LNCaP clone FGC (cell line): ENCODE measurements around the gene ARMC9.

ENCODE experiments used
- DNase-seq: peaks from one replicate; pipeline ENCODE4 v3.0.0-alpha.2; 2011; ENCODE audit warnings: low read depth
- H3K4me3 ChIP-seq: 2 replicates; pipeline ENCODE4 v1.5.1; 2011; ENCODE audit warnings: mild to moderate bottlenecking, low read depth, low read length, control low read depth
- TF ChIP-seq, protein P1 (sequence below): IDR thresholded peaks from 2 replicates; pipeline ENCODE4 v1.5.1; 2012; ENCODE audit warnings: mild to moderate bottlenecking; ENCODE audit not compliant: control insufficient read depth, insufficient read depth; ENCODE audit errors: extremely low read depth

Gene ARMC9

DNA sequence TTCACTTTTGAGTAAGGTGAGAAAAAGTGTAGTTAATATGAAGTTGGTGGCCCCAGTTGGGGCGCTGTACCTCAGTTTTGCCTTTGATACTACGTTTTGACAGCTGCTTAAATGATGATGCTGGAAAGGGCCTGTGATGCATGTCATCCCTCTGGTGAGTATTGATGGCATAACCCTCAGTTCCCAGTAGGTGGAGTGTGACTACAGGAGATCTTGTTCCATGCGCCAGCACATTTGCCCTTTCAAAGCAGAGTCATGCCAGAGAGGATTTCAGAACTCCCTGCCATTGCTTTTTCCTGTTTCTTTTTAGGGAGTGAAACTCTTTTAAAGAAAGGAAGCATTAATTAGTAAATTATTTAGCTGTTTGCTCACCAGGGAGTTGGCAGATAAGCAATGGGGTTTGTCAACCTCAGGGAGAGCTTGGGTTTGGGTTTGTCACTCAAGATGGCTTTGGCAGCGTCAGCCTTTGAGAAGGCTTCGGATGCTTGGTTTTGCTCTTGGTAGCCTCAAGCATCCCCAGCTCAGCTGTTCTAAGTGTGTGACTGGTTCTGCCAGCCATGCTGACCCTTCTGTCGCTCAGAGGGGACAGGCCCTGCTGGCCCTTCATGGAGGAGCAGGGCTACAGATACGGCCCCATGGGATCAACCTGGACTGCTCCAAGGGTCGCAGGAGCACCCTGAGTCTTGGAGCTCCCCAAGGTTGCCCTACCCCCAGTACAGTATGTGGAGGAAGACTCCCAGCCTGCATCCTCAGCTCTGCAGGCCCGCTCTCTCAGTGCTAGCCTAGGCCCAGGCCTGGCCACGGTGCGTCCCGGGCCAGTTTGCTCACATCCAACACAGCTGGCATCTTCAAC is 29.1 kb downstream of the ARMC9 start:
- no peak overlapping the region for H3K4me3 ChIP-seq
- TF ChIP-seq, protein P1, sequence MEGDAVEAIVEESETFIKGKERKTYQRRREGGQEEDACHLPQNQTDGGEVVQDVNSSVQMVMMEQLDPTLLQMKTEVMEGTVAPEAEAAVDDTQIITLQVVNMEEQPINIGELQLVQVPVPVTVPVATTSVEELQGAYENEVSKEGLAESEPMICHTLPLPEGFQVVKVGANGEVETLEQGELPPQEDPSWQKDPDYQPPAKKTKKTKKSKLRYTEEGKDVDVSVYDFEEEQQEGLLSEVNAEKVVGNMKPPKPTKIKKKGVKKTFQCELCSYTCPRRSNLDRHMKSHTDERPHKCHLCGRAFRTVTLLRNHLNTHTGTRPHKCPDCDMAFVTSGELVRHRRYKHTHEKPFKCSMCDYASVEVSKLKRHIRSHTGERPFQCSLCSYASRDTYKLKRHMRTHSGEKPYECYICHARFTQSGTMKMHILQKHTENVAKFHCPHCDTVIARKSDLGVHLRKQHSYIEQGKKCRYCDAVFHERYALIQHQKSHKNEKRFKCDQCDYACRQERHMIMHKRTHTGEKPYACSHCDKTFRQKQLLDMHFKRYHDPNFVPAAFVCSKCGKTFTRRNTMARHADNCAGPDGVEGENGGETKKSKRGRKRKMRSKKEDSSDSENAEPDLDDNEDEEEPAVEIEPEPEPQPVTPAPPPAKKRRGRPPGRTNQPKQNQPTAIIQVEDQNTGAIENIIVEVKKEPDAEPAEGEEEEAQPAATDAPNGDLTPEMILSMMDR = peak; percentile 90
- DNase-seq = no peak

DNA sequence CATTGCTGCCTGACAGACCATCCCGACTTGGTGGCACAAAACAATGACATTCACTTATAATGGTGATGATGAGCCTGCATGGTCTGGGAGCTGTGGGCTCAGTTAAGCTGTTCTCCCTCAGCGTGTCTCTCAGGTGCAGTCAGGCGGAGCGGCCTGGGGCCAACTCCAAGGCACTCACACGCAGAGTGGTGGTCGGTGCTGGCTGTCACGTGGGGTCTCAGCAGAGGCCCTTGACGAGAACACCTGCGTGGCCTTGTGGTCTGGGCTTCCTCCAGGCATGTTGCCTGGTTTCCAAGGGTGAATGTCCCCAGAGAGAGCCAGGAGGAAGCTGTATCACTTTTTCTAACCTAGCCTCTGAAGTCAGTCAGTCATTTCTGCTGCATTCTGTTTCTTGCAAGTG is 29.8 kb downstream of the ARMC9 start:
- no peak overlapping the region for H3K4me3 ChIP-seq

DNA sequence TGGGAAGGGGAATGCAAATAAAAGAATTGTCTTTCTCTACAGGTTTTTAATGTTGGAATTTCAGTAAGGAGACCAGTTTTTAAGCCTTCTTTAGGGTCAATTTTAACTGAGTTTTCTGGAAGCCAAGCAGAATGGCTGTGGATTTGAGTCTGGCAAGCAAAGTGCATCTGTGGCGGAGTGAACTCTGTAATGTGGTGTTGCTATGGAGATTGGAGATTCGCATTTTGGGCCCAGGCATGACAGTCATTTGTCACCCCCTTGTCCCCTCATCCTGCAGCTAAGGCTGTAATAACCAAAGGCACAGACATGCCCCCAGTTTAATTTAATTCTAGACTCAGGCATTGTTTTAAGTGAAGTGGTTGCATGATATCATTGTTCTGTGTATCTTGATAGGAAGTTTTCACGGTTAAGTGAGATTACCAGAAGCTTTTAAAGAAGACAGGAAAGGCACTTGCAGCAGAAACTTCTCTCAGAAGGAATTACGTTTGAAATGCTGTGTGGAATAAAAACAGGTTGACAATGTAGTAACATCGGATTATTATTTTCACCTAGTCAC is 30.6 kb downstream of the ARMC9 start:
- H3K4me3 ChIP-seq = no peak overlapping the region
- no peak for DNase-seq
- TF ChIP-seq, protein P1 = no peak

More for the DNA sequence above, 29.8 kb downstream of the ARMC9 start:
- TF ChIP-seq, protein P1 = no peak
- DNase-seq = no peak

DNA sequence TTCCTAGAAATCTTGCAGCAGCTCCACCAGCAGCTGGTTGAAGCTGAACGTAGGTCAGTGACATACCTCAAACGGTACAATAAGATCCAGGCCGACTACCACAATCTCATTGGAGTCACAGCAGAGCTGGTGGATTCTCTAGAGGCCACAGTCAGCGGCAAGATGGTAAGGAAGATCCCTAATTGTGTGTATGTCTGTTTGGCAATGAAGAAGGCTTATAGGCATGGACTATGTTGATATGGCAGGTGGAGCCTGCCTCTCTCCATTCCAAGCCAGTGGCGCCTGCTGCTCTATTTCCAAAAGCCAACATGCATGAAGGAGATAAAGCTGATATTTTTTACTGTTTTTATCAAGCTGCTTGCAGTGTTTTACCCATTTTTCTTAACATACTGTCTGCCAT is 36.8 kb downstream of the ARMC9 start:
- no peak overlapping the region for H3K4me3 ChIP-seq
- DNase-seq = no peak
- TF ChIP-seq, protein P1 = no peak

DNA sequence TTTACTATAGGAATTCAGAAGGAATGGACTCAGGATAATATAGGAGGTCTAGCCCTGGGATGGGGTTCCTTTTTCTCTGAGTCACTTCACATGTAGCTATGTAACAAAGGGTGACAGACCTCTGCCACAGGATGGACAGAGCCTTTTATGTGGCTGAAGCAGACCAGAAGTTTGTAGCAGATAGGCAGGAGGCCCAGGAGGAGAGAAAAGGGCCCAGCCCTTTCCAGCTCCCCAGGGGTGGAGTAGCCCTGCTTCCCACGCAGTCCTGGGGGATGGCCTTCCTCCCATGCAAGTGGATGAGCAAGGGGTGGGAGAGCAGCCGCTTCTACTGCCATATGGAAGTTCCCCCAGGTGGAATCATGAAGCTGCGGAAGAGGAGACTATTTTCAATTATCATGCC is 40.3 kb downstream of the ARMC9 start:
- no peak overlapping the region for H3K4me3 ChIP-seq
- DNase-seq = no peak
- TF ChIP-seq, protein P1 = no peak

DNA sequence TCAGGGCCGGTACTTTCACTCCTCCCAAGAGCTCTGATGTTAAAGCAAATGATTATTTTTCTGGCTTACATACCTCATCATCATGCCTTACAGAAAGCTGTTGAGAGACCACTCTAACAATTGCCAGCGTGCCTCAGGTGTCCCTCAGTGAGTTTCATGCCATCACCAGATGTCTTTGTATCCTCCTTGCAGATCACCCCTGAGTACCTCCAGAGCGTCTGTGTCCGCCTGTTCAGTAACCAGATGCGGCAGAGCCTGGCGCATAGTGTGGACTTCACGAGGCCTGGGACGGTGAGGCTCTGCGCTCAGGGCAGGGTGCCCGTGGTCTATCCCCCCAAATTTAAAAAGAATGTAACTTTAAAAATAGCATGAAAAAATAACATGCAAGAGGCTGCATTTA is 41.3 kb downstream of the ARMC9 start:
- TF ChIP-seq, protein P1 = no peak
- H3K4me3 ChIP-seq = no peak overlapping the region
- DNase-seq = no peak
